Glutamatergic neuron (in vitro differentiated cells): ENCODE results near the gene ABCG4. TPM values are rescaled to one million over a fixed set of nuclear protein-coding genes. Genes with fewer than 3 reads are reported as not detected.

Experiments used
- DNase-seq: peaks from one replicate; pipeline ENCODE4 v3.0.0; 2022
- H3K27ac Mint-ChIP-seq: one replicate; pipeline ENCODE4 v1.8.0; 2020; ENCODE audit warnings: mild to moderate bottlenecking, mixed read lengths, inconsistent platforms; ENCODE audit not compliant: unreplicated experiment
- H3K27me3 Mint-ChIP-seq: one replicate; pipeline ENCODE4 v1.8.0; 2020; ENCODE audit warnings: mild to moderate bottlenecking, moderate library complexity, mixed read lengths, inconsistent platforms; ENCODE audit not compliant: unreplicated experiment
- H3K36me3 Mint-ChIP-seq: one replicate; pipeline ENCODE4 v1.8.0; 2020; ENCODE audit warnings: mild to moderate bottlenecking, mixed read lengths, inconsistent platforms; ENCODE audit not compliant: unreplicated experiment
- H3K4me1 Mint-ChIP-seq: one replicate; pipeline ENCODE4 v1.8.0; 2020; ENCODE audit warnings: mild to moderate bottlenecking, low read depth, mixed read lengths, inconsistent platforms; ENCODE audit not compliant: unreplicated experiment
- H3K4me3 Mint-ChIP-seq: one replicate; pipeline ENCODE4 v1.8.0; 2020; ENCODE audit warnings: mild to moderate bottlenecking, mixed read lengths, inconsistent platforms; ENCODE audit not compliant: unreplicated experiment
- H3K9me3 Mint-ChIP-seq: one replicate; pipeline ENCODE4 v1.8.0; 2020; ENCODE audit warnings: mild to moderate bottlenecking, moderate library complexity, mixed read lengths, inconsistent platforms; ENCODE audit not compliant: unreplicated experiment
- CTCF ChIP-seq: fragments of 200-600 bp; sonication (generic); IDR thresholded peaks from one replicate; pipeline ENCODE4 v1.5.0; 2021; ENCODE audit not compliant: partially characterized antibody, unreplicated experiment
- total RNA-seq: library from RNA; stranded (reverse); fragmentation: NEBNext Ultra II Directional; extraction: Animal tissue kit (Norgen Biotek cat#: 25700); gene quantifications from one replicate; pipeline ENCODE4 v1.2.1, GENCODE V29; 2021; ENCODE audit not compliant: unreplicated experiment

Gene ABCG4
- total RNA-seq, 1 donor from 2014 or later, result 2.4 TPM

DNA sequence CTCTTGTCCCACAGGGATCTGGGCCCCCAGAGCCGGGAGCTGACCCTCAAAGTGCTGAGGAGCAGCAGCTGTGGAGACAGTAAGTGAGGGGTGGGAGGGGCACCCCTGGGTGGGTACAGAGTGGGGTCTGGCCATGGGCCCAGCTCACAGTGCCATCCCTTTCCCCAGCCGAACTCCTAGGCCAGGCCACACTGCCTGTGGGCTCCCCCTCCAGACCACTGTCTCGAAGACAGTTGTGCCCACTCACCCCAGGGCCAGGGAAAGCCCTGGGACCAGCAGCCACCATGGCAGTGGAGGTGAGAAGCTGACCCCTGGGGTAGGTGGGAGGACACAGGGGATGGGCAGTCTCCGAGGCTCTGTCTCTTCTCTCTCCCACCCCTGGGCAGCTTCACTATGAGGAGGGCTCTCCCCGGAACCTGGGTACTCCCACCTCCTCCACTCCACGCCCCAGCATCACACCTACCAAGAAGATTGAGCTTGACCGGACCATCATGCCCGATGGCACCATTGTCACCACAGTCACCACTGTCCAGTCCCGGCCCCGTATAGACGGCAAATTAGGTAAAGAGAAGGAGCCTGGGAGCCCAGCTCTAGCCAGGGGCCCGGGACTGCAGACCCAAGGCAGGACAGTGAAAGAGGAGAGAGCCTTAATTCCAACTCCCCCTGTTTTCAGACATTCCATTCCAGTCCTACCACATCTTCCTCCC, 36.4 kb upstream of the ABCG4 start:
- DNase-seq, result no peak
- Mint-ChIP-seq H3K36me3 (peaks cover 17% of the 10 kb centered on the region), H3K27ac (no peak overlapping the region), H3K4me3 (no peak overlapping the region), H3K4me1 (peaks cover 6% of the 10 kb centered on the region), H3K9me3 (peaks cover 2% of the 10 kb centered on the region), H3K27me3 (peaks cover 7% of the 10 kb centered on the region)
- TF ChIP-seq CTCF, result no peak

DNA sequence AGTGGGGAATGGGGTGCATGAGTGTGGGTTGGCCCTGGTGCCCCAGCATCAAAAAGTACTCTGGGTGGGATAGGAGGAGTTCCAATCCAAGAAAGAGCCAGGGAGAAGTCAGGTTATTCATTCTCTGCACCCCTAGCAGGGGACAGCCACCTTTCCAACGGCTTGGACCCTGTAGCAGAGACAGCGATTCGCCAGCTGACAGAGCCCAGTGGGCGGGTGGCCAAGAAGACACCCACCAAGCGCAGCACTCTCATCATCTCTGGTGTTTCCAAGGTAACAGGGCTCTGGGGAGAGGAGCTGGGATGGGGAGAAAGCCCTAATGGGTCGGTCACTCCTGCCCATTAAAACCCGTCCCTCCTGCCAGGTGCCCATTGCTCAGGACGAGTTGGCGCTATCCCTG, 35.1 kb upstream of the ABCG4 start:
- TF ChIP-seq CTCF, result no peak
- H3K4me1 Mint-ChIP-seq, result peaks cover under 1% of the 10 kb centered on the region
- H3K36me3 Mint-ChIP-seq, result peaks cover 17% of the 10 kb centered on the region
- DNase-seq, result no peak
- peaks cover 2% of the 10 kb centered on the region for H3K27me3 Mint-ChIP-seq
- peaks cover 2% of the 10 kb centered on the region for H3K9me3 Mint-ChIP-seq
- no peak overlapping the region for H3K27ac Mint-ChIP-seq
- no peak overlapping the region for H3K4me3 Mint-ChIP-seq

- Mint-ChIP-seq H3K27me3 (peaks cover 2% of the 10 kb centered on the region), H3K4me1 (no peaks in the 10 kb centered on the region), H3K9me3 (peaks cover 2% of the 10 kb centered on the region), H3K27ac (no peak overlapping the region), H3K4me3 (no peak overlapping the region), H3K36me3 (peaks cover 17% of the 10 kb centered on the region)
- TF ChIP-seq CTCF, result no peak
- DNase-seq, result no peak
Measured at GRCh38 chr11:119114351-119114750, 34.5 kb upstream of the ABCG4 start.

GRCh38 chr11:119115484-119116234, 33.2 kb upstream of the ABCG4 start:
- Mint-ChIP-seq H3K27me3 (peaks cover 2% of the 10 kb centered on the region), H3K36me3 (peaks cover 12% of the 10 kb centered on the region), H3K4me3 (no peak overlapping the region), H3K9me3 (peaks cover 3% of the 10 kb centered on the region), H3K27ac (no peak overlapping the region), H3K4me1 (peaks cover 5% of the 10 kb centered on the region)
- no peak for DNase-seq
- no peak for TF ChIP-seq CTCF

- DNase-seq, result no peak
- peaks cover 9% of the 10 kb centered on the region for H3K4me1 Mint-ChIP-seq
- no peak overlapping the region for H3K4me3 Mint-ChIP-seq
- no peak overlapping the region for H3K27ac Mint-ChIP-seq
- peaks cover 7% of the 10 kb centered on the region for H3K9me3 Mint-ChIP-seq
- H3K27me3 Mint-ChIP-seq, result peaks cover 5% of the 10 kb centered on the region
- no peak for TF ChIP-seq CTCF
- peaks cover 12% of the 10 kb centered on the region for H3K36me3 Mint-ChIP-seq
Measured at GRCh38 chr11:119116235-119116594, 32.6 kb upstream of the ABCG4 start.
